SK-N-SH (cell line): ENCODE results near the gene CDHR2. TPM values are rescaled to one million over a fixed set of nuclear protein-coding genes. Genes with fewer than 3 reads are reported as not detected.

ENCODE experiments used
- CTCF ChIA-PET: fragments of 300-600, 350-600 bp; formaldehyde crosslinking; extraction: SDS; loops from one replicate; lab custom pipeline; 2021; lab: Yijun Ruan, JAX
- POLR2A ChIA-PET: fragments of 350-600 bp; sonication (Branson Sonifier 250); formaldehyde crosslinking; extraction: SDS; loops from one replicate; lab custom pipeline; 2020; ENCODE audit warnings: antibody characterized with exemption, inconsistent platforms; lab: Yijun Ruan, JAX
- DNase-seq: peaks from one replicate; pipeline ENCODE4 v3.0.0; 2012
- H2AFZ ChIP-seq: fragments of 200-600 bp; sonication (generic); 2 replicates; pipeline ENCODE4 v1.8.1; 2016; ENCODE audit warnings: antibody characterized with exemption, mild to moderate bottlenecking, low read depth
- H3F3A ChIP-seq: fragments of 200-600 bp; sonication (generic); replicated peaks from 2 replicates; pipeline ENCODE3; 2016; ENCODE audit warnings: antibody characterized with exemption, mild to moderate bottlenecking; ENCODE audit not compliant: insufficient read depth
- H3K27ac ChIP-seq, 2 experiments: fragments of 200-500 bp in 1 of 2; fragments of 200-600 bp in 1 of 2; sonication (Bioruptor generic) in 1 of 2; sonication (generic), shearing (Covaris generic) in 1 of 2; 2 replicates each; pipeline versions ENCODE4 v1.5.1 to v1.6.1; 2014 to 2016; ENCODE audit warnings: low read depth in 2 of 2, inconsistent platforms in 1 of 2, low read length in 1 of 2, mild to moderate bottlenecking in 1 of 2, mixed read lengths in 1 of 2
- H3K27me3 ChIP-seq: fragments of 200-600 bp; sonication (generic), shearing (Covaris generic); 2 replicates; pipeline ENCODE4 v1.6.1; 2016; ENCODE audit warnings: mixed run types; ENCODE audit not compliant: insufficient read depth
- H3K36me3 ChIP-seq, 2 experiments: fragments of 200-500 bp in 1 of 2; fragments of 200-600 bp in 1 of 2; sonication (Bioruptor generic) in 1 of 2; sonication (generic) in 1 of 2; replicated peaks in 1 of 2; 2 replicates each; pipeline versions ENCODE3 to v1.5.1; 2014 to 2016; ENCODE audit warnings: low read length in 1 of 2, mild to moderate bottlenecking in 1 of 2; ENCODE audit not compliant: insufficient read depth in 2 of 2, control insufficient read depth in 1 of 2
- H3K4me1 ChIP-seq, 2 experiments: fragments of 200-500 bp in 1 of 2; fragments of 200-600 bp in 1 of 2; sonication (Bioruptor generic) in 1 of 2; sonication (generic), shearing (Covaris generic) in 1 of 2; 2 replicates each; pipeline versions ENCODE4 v1.5.1 to v1.6.1; 2014 to 2016; ENCODE audit warnings: low read depth in 1 of 2, low read length in 1 of 2, mixed run types in 1 of 2; ENCODE audit not compliant: insufficient read depth in 2 of 2, control insufficient read depth in 1 of 2
- H3K4me2 ChIP-seq: fragments of 200-600 bp; sonication (generic), shearing (Covaris generic); 2 replicates; pipeline ENCODE4 v1.6.1; 2017; ENCODE audit warnings: mixed run types
- H3K4me3 ChIP-seq, 2 experiments: fragments of 200-500 bp in 1 of 2; fragments of 200-600 bp in 1 of 2; sonication (Bioruptor generic) in 1 of 2; sonication (generic), shearing (Covaris generic) in 1 of 2; 2 replicates each; pipeline versions ENCODE4 v1.5.1 to v1.8.1; 2014 to 2016; ENCODE audit warnings: low read depth in 2 of 2, inconsistent platforms in 1 of 2, low read length in 1 of 2, mild to moderate bottlenecking in 1 of 2, mixed read lengths in 1 of 2, moderate library complexity in 1 of 2
- H3K79me2 ChIP-seq: fragments of 200-600 bp; sonication (generic); 2 replicates; pipeline ENCODE4 v1.8.1; 2017; ENCODE audit warnings: mild to moderate bottlenecking; ENCODE audit not compliant: insufficient read depth
- H3K9ac ChIP-seq: fragments of 200-600 bp; sonication (generic); 2 replicates; pipeline ENCODE4 v1.6.1; 2017; ENCODE audit warnings: mixed run types
- H3K9me2 ChIP-seq: fragments of 200-600 bp; sonication (generic); 2 replicates; pipeline ENCODE4 v1.6.1; 2017; ENCODE audit warnings: mixed run types
- H3K9me3 ChIP-seq: fragments of 200-600 bp; sonication (generic); 2 replicates; pipeline ENCODE4 v1.6.1; 2017; ENCODE audit warnings: mixed run types, mild to moderate bottlenecking, moderate library complexity
- H4K20me1 ChIP-seq: fragments of 200-600 bp; sonication (generic); 2 replicates; pipeline ENCODE4 v1.6.1; 2017; ENCODE audit warnings: mild to moderate bottlenecking, mixed run types; ENCODE audit not compliant: insufficient read depth
- CHD2 ChIP-seq: fragments of 150-350 bp; IDR thresholded peaks from 2 replicates; pipeline ENCODE4 v1.6.1; 2018; ENCODE audit warnings: low read length; ENCODE audit not compliant: partially characterized antibody
- CTCF ChIP-seq: fragments of 200-600 bp; sonication (generic); IDR thresholded peaks from 2 replicates; pipeline ENCODE4 v1.6.1; 2017; ENCODE audit warnings: antibody characterized with exemption, mild to moderate bottlenecking, moderate library complexity
- ELF1 ChIP-seq: IDR thresholded peaks from 2 replicates; pipeline ENCODE4 v1.4.0; 2012
- EP300 ChIP-seq, 2 experiments: IDR thresholded peaks; 2 replicates each; pipeline versions ENCODE4 v1.4.0 to v1.6.1; 2012; ENCODE audit warnings: borderline replicate concordance in 1 of 2, low read depth in 1 of 2, low read length in 1 of 2
- FOXJ3 ChIP-seq: sonication (generic); formaldehyde crosslinking; IDR thresholded peaks from 2 replicates; pipeline ENCODE4 v1.5.1; 2020; ENCODE audit warnings: mild to moderate bottlenecking, missing genetic modification reagents
- IRF3 ChIP-seq: fragments of 150-350 bp; IDR thresholded peaks from 2 replicates; pipeline ENCODE4 v1.6.1; 2016; ENCODE audit warnings: mild to moderate bottlenecking, low read depth, low read length
- MEF2A ChIP-seq: IDR thresholded peaks from 2 replicates; pipeline ENCODE4 v1.4.0; 2012; ENCODE audit warnings: low read depth, borderline replicate concordance
- MXI1 ChIP-seq: IDR thresholded peaks from 2 replicates; pipeline ENCODE4 v1.6.1; 2012; ENCODE audit warnings: mild to moderate bottlenecking, low read depth, low read length, improper control_type of control experiment
- POLR2AphosphoS5 ChIP-seq: IDR thresholded peaks from 2 replicates; pipeline ENCODE4 v1.6.1; 2012; ENCODE audit warnings: low read depth, low read length
- RAD21 ChIP-seq: IDR thresholded peaks from 2 replicates; pipeline ENCODE4 v1.6.1; 2012; ENCODE audit warnings: mild to moderate bottlenecking, low read length
- SMC3 ChIP-seq: IDR thresholded peaks from 2 replicates; pipeline ENCODE4 v1.6.1; 2012; ENCODE audit warnings: low read depth, low read length, improper control_type of control experiment
- TAF1 ChIP-seq: IDR thresholded peaks from 2 replicates; pipeline ENCODE4 v1.6.1; 2012; ENCODE audit warnings: low read depth, mild to moderate bottlenecking, low read length, moderate library complexity, borderline replicate concordance
- TEAD4 ChIP-seq: IDR thresholded peaks from 2 replicates; pipeline ENCODE4 v1.4.0; 2012; ENCODE audit warnings: mild to moderate bottlenecking, borderline replicate concordance; ENCODE audit not compliant: insufficient read depth
- USF2 ChIP-seq: fragments of 150-350 bp; IDR thresholded peaks from 2 replicates; pipeline ENCODE4 v1.6.1; 2017; ENCODE audit warnings: antibody characterized with exemption, low read length, low read depth, borderline replicate concordance
- YY1 ChIP-seq: IDR thresholded peaks from 2 replicates; pipeline ENCODE4 v1.4.0; 2012; ENCODE audit warnings: low read depth, mild to moderate bottlenecking
- WGBS: methylation state at CpG from one replicate; pipeline ENCODE4 v1.1.6; 2017; ENCODE audit warnings: low lambda C conversion rate; 5-methylcytosine and 5-hydroxymethylcytosine counted together
- polyA plus RNA-seq, 3 experiments: library from polyadenylated mRNA; depleted of rRNA; stranded (reverse); fragments of >200 nt; gene quantifications; 2 replicates each; pipeline ENCODE4 v1.2.3, GENCODE V29; 2012
- TF ChIP-seq, protein P1 (sequence below): IDR thresholded peaks from 2 replicates; pipeline ENCODE4 v1.4.0; 2012; ENCODE audit warnings: low read depth, borderline replicate concordance

The CDHR2 gene
- polyA plus RNA-seq, 1 of the 3 experiments (the other 2 are of a cell fraction), result not detected

DNA sequence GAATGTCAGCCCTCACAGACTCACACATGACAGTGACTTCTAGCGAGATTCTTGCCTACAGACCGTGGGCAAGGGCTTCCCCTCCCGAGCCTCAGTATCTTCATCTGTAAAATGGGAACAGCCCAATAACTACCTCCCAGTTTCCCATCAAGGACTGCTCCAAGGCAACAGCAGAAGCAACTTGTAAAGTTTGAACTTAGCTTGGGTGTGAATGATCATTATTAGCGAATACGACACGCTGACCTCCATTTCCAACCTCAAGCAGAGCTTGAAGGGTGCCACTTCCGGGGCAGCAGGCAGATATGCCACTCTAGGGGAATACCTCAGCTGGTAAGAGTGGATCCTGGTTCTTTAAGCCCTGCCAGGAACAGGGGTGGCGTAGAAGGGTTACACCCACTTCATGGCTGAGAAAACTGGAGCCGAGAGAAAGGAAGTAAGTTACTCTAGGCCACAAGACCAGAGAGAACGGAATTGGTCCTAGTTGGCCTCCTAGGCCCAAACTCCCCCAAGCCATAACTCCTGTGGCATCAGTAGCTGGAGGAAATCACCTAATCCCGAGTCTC, 14.0 kb upstream of the CDHR2 start:
- peaks cover 56% of the 10 kb centered on the region for H3K79me2 ChIP-seq
- H3K9me3 ChIP-seq, result no peaks in the 10 kb centered on the region
- H3K9ac ChIP-seq, result peak overlapping the region; percentile 98
- CTCF ChIA-PET, result interaction anchor here (0.5 to 6.0 kb wide), 7 partner anchors 8 to 119 kb away, joined by 3 to 28 read pairs (median 5); partner anchors contain the start of genes CLTB and FAF2
- TF ChIP-seq TEAD4 (no peak), CTCF (no peak), IRF3 (no peak), USF2 (no peak), POLR2AphosphoS5 (peak; percentile 11; the same call in 1 of the 2 replicates), SMC3 (no peak), FOXJ3 (no peak), EP300 (IDR thresholded peaks at IDR 0.05; ENCODE audit: borderline replicate concordance in 1 of 2, low read depth in 1 of 2, low read length in 1 of 2) (no peak), TAF1 (peak; percentile 36; the same call in 1 of the 2 replicates), MEF2A (no peak)
- TF ChIP-seq, all 33 proteins: peak for 2
- peak overlapping the region; percentile 73 to 97 for H3K4me3 ChIP-seq
- H3K4me2 ChIP-seq, result peak overlapping the region; percentile 99
- peak overlapping the region; percentile 87 to 95; a peak in 3 of 4 replicates for H3K27ac ChIP-seq
- H3K36me3 ChIP-seq, result peaks cover 5 to 27% of the 10 kb centered on the region in 2 experiments
- DNase-seq, result no peak
- WGBS, result 64% methylated on average over 10 of the region's 11 CpGs
- H4K20me1 ChIP-seq, result peaks cover 47% of the 10 kb centered on the region
- POLR2A ChIA-PET, result interaction anchor here (0.6 to 1.3 kb wide), 3 partner anchors 9 to 147 kb away, joined by 3 to 8 read pairs (median 6); partner anchors contain the start of genes HIGD2A and NOP16
- H3K9me2 ChIP-seq, result no peaks in the 10 kb centered on the region
- H2AFZ ChIP-seq, result no peak overlapping the region
- H3K4me1 ChIP-seq, result peaks cover 13 to 58% of the 10 kb centered on the region in 2 experiments
- H3F3A ChIP-seq, result no peaks in the 10 kb centered on the region
- no peaks in the 10 kb centered on the region for H3K27me3 ChIP-seq

DNA sequence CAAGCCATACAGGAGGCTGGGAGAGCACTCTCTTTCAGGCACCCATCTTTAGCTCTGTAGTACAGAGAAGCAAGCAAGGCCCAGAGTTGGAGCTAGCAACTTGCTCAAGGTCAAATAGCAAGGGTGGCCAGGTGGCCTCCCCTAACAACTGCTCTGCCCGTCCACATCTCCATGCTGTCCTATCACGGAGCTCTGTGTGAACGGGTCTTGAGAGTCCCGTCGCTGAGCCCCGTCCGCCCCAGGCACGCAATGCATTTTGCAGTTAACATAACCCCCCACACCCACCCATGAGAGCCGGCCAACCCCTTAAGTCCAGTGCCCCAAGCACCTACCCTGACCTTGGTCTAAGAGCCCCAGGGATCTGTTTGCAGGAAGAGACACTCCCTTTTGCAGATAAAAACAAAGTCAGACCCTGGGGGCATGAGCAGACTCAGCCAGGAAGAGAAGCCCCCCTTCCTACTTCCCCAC, 13.4 kb upstream of the CDHR2 start:
- Histone ChIP-seq H3K4me3 (peak overlapping the region; percentile 73 to 97), H3K27me3 (no peaks in the 10 kb centered on the region), H2AFZ (no peak overlapping the region), H3K9ac (peak overlapping the region; percentile 98), H3K36me3 (peaks cover 5 to 24% of the 10 kb centered on the region in 2 experiments), H3K4me1 (peaks cover 13 to 53% of the 10 kb centered on the region in 2 experiments), H3K79me2 (peaks cover 56% of the 10 kb centered on the region), H3K9me3 (no peaks in the 10 kb centered on the region), H3K27ac (peak overlapping the region; percentile 87 to 95), H3K4me2 (peak overlapping the region; percentile 99), H4K20me1 (peaks cover 47% of the 10 kb centered on the region), H3F3A (no peaks in the 10 kb centered on the region), H3K9me2 (no peaks in the 10 kb centered on the region)
- DNase-seq, result peak; percentile 61
- CTCF ChIA-PET, result interaction anchor here (0.8 to 6.0 kb wide), 5 partner anchors 38 to 120 kb away, joined by 3 to 28 read pairs (median 5); partner anchors contain the start of genes CLTB and FAF2
- 1% methylated on average over 9 of the region's 9 CpGs for WGBS
- POLR2A ChIA-PET, result interaction anchor here (0.6 to 1.3 kb wide), 4 partner anchors 8 to 147 kb away, joined by 3 to 8 read pairs (median 4); partner anchors contain the start of genes HIGD2A and NOP16
- TF ChIP-seq CTCF (no peak), TEAD4 (no peak), TAF1 (peak; percentile 17; the same call in 1 of the 2 replicates), ELF1 (no peak), YY1 (no peak), IRF3 (no peak), MXI1 (peak; percentile 14; the same call in 1 of the 2 replicates), RAD21 (no peak), CHD2 (no peak)
- TF ChIP-seq, protein P1, sequence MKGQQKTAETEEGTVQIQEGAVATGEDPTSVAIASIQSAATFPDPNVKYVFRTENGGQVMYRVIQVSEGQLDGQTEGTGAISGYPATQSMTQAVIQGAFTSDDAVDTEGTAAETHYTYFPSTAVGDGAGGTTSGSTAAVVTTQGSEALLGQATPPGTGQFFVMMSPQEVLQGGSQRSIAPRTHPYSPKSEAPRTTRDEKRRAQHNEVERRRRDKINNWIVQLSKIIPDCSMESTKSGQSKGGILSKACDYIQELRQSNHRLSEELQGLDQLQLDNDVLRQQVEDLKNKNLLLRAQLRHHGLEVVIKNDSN, result no peak
